HG02970 (cell line): ENCODE data around the gene SLC12A2.

Experiments used
- ATAC-seq: cut with Tn5 transposase; IDR thresholded peaks from one replicate; pipeline ENCODE4 v1.9.1; 2021; ENCODE audit warnings: mild to moderate bottlenecking, moderate library complexity, moderate number of reproducible peaks; ENCODE audit not compliant: unreplicated experiment, low FRiP score

Gene SLC12A2

GRCh38 chr5:128216860-128217531, 133.4 kb downstream of the SLC12A2 start:
- no peak for ATAC-seq

- no peak for ATAC-seq
Measured at GRCh38 chr5:128220841-128221240, 137.3 kb downstream of the SLC12A2 start.

GRCh38 chr5:128224336-128224735, 140.8 kb downstream of the SLC12A2 start:
- no peak for ATAC-seq

- ATAC-seq, result no peak
Measured at GRCh38 chr5:128225245-128226030, 141.9 kb downstream of the SLC12A2 start.

- no peak for ATAC-seq
Measured at GRCh38 chr5:128228008-128228407, 144.4 kb downstream of the SLC12A2 start.

GRCh38 chr5:128228521-128228920, 145.0 kb downstream of the SLC12A2 start:
- ATAC-seq, result no peak

- no peak for ATAC-seq
Measured at GRCh38 chr5:128234928-128235641, 151.5 kb downstream of the SLC12A2 start.

- ATAC-seq, result no peak
Measured at GRCh38 chr5:128236334-128236733, 152.8 kb downstream of the SLC12A2 start.

- no peak for ATAC-seq
Measured at GRCh38 chr5:128237000-128237399, 153.4 kb downstream of the SLC12A2 start.

GRCh38 chr5:128237546-128237945, 154.0 kb downstream of the SLC12A2 start:
- ATAC-seq, result no peak
